ENCODE results near the gene WBP4.

DNA sequence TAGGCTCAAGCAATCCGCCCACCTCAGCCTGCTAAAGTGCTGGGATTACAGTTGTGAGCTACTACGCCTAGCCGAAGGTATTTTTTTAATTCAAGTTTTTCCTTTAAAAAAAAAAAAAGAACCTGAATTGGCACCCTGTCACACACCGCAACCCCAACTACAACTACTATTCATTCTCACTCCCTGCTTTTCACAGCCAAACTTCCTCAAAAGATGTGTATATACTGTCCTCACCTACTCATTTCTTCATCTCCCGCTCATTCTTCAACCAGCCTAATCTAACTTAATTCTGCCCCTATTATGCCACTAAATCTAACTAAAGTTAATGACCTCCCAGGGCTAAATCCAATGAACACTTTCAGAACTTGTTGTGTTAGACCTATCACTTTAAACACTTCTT, 12.7 kb upstream of the WBP4 start:
- TF ChIP-seq, protein P1, sequence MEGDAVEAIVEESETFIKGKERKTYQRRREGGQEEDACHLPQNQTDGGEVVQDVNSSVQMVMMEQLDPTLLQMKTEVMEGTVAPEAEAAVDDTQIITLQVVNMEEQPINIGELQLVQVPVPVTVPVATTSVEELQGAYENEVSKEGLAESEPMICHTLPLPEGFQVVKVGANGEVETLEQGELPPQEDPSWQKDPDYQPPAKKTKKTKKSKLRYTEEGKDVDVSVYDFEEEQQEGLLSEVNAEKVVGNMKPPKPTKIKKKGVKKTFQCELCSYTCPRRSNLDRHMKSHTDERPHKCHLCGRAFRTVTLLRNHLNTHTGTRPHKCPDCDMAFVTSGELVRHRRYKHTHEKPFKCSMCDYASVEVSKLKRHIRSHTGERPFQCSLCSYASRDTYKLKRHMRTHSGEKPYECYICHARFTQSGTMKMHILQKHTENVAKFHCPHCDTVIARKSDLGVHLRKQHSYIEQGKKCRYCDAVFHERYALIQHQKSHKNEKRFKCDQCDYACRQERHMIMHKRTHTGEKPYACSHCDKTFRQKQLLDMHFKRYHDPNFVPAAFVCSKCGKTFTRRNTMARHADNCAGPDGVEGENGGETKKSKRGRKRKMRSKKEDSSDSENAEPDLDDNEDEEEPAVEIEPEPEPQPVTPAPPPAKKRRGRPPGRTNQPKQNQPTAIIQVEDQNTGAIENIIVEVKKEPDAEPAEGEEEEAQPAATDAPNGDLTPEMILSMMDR (IDR thresholded peaks at IDR 0.05): no peak
- TF ChIP-seq POLR2A (IDR thresholded peaks at IDR 0.05) (no peak), POLR2AphosphoS5 (IDR thresholded peaks at IDR 0.05; ENCODE audit: insufficient read depth in 1 of 2, low read depth in 1 of 2) (no peak)
